GM18907 (cell line): ENCODE results near the gene PARVG.
"Not testable (repeated sequence)": the region's sequence is repeated elsewhere in the genome, so short reads cannot be mapped to it uniquely, and the experiment has no call there.

Experiments
- ATAC-seq: cut with Tn5 transposase; IDR thresholded peaks from one replicate; pipeline ENCODE4 v1.9.1; 2021; ENCODE audit warnings: mild to moderate bottlenecking, moderate library complexity; ENCODE audit not compliant: unreplicated experiment

PARVG gene

DNA sequence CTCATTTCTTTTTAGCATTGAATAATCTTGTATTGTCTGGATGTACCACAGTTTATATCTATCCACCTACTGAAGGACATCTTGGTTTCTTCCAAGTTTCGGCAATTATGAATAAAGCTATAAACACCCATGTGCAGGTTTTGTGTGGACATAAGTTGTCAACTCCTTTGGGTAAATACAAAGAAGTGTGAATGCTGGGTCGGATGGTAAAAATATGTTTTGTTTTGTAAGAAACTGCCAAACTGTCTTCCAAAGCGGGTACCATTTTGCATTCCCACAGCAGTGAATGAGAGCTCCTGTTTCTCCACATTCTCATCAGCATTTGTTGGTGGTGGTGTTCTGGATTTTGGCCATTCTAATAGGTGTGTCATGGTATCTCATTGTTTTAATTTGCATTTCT, 60.4 kb downstream of the PARVG start:
- not testable (repeated sequence) for ATAC-seq

DNA sequence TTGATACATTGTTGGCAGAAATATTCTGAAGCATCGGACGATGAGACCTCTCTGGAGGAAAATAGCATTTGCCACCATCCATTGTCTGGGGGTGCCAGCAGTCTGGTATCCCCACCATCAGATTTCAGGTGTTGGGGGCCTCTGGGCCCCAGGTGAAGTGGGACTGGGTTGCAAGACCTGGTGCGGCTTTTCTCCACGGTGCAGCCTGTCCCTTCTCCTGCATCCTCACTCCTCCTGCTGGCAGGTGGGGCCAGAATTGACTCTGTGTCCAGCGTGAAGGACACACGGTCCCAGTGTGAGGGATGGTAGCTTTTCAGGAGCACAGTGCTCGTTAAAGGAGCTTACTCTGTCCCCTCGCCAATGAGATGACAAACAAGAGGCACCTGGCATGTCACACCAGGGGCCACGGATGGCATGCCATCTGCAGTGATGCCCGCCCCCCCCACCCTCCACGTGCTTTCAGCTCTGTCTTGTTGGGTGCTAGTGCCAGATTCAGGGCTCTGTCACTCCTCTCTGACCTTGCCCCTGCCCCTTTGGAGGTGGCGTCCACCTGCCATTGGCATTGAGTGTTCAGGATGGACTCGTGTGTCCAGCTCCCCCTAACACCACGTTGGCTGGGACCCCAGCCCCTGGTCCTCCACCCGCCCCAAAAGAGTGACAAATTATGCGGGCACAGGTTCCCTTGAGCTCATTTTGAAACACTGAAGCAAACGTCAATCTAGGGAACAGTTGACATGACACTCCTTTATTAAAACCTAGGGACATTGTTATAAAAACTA, 62.4 kb downstream of the PARVG start:
- ATAC-seq, result no peak

- ATAC-seq, result no peak
Observed at GRCh38 chr22:44243761-44244160, 63.0 kb downstream of the PARVG start.

DNA sequence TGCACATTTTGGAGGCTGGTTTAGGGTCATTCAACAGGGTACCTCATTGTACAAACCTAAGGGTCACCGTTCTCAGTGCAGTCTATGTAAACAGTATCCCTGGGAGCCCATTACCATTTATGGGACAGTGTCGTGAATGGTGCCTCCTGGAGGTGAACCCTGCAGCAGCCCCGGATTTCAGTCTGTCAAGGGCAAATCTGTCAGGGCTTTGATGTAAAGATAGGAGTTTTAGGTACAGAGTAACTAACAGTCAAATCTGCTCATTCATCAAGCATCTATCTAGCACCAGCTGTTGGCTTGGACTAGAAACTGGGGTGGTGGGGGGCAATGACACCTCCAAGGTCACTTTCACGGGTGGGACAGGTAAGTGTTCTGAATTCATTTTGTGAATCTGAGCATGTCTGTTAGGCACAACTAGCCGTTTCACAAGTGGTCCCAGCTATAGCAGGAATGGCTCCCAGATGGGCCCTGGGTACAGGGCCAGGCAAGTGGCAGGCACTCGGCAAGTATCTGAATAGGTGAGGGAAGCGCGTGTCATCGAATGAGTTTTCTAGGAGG, 63.6 kb downstream of the PARVG start:
- no peak for ATAC-seq

DNA sequence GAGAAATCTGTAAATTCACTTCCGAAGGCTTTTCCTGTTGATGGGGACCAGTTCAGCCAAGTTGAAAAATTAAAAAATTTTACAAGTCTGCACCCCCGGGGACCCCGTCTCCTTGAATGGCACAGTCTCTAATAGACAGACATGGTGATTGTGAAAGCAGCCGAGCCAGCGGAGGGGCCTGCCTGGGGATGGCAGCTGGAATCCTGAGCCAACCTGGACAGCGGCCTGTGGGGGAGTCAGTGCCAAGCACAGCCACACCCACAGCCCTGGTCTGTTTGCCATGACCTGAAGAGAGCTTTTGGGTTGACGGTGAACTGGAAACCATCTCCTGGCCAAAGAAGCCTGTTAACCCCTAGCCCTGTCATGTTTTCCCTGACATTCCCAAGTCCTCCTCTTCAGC, 64.7 kb downstream of the PARVG start:
- no peak for ATAC-seq

DNA sequence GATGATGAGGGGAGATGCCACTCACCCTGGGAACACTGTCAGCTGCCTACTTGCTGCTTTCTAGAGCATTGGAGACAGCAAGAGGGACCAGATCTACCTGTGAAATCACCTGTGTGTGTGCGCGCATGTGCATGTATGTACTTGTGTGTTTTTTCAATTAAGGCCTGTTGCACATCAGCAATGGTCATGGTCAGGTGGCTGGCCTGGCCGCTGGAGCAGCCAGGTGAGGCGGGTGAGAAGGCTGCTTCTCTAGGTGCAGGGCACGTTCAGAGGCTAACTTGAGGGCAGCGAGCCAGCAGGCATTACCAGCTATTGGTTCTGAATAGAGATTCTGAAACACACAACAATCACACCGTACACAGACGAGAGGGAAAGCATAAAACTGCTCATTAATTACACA, 65.1 kb downstream of the PARVG start:
- ATAC-seq, result no peak

- no peak for ATAC-seq
Observed at GRCh38 chr22:44246615-44247326, 66.0 kb downstream of the PARVG start.

GRCh38 chr22:44247346-44247745, 66.6 kb downstream of the PARVG start:
- ATAC-seq, result no peak

DNA sequence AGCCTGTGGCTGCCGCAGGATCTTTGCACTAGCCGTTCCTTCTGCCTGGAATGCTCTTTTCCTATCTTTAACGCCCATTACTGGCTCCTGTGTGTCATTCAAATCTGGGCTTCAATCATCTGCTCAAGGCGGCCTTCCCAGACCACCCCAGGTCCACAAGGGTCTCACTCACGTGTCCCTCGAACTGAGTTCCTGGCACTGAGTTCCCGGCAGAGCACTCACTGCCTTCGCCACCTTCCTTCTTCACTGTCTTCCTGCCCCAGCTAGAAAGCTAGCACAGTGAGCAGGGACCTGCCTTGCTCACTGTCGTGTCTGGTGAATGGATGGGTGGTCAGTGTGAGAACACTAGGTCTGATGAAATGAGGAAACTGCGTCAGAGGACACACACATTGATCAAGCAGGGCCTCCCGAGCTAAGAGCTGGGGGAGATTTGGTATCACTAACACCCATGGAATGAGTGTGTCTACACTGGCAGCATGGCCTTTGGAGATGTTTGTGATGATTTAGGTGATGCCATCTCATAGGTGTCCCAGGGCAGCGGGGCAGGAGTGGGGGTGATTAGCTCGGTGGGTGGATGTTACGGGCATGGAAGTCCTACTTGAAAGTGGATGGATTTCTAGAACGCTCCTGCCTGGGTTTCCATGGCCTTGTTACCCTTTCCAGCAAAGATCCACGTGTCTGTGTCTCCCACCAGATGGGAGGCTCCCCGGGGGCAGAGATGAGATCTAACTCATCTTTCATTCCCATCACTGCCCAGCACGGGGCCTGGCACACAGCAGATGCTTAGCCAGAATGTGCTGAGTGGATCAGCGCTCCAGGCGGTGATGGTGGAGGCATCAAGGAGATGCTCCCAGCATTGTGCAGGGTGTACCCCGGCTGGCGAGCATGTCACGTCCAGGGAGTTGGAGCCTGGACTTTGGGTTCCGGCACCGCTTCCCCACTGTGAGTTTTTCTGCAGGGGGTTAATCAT, 67.5 kb downstream of the PARVG start:
- ATAC-seq, result no peak

- no peak for ATAC-seq
Observed at GRCh38 chr22:44248926-44249325, 68.2 kb downstream of the PARVG start.

DNA sequence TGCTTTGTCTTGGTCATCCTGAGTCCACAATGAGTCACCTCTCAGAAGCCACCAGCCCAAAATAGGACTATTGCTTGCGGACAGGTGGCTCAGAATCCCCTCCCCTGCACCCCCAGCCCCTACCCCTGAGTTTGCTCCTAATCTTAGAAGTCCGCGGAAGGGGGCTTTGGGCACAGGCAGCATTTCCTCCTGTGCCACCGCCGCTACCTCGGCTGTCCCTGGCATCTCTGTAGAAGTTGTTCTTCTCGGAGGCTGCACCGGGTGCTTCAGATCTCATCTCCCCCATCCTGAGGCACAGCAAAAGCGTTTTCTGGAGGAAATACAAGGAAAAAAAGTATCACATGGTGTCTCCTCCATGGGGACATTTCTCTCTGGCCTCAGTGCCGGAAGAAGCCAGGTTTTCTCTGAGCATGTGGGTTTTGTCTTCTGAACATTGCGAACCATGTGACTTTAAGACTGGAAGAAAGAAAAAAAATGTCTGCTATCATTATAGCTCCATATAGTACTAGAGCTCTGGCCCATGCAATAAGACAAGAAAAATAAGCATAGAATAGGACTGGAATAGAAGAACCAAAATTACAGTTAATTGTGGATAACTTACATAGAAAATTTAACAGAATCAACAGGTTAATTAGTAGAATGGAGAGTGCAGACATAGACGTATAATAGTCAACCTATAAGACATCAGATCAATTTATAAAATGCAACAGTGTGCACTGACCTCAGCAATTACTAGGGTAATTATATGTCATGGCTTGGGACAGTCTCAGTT, 68.8 kb downstream of the PARVG start:
- ATAC-seq, result no peak

- no peak for ATAC-seq
Observed at GRCh38 chr22:44254811-44255210, 74.1 kb downstream of the PARVG start.

GRCh38 chr22:44256085-44256484, 75.4 kb downstream of the PARVG start:
- ATAC-seq, result no peak

DNA sequence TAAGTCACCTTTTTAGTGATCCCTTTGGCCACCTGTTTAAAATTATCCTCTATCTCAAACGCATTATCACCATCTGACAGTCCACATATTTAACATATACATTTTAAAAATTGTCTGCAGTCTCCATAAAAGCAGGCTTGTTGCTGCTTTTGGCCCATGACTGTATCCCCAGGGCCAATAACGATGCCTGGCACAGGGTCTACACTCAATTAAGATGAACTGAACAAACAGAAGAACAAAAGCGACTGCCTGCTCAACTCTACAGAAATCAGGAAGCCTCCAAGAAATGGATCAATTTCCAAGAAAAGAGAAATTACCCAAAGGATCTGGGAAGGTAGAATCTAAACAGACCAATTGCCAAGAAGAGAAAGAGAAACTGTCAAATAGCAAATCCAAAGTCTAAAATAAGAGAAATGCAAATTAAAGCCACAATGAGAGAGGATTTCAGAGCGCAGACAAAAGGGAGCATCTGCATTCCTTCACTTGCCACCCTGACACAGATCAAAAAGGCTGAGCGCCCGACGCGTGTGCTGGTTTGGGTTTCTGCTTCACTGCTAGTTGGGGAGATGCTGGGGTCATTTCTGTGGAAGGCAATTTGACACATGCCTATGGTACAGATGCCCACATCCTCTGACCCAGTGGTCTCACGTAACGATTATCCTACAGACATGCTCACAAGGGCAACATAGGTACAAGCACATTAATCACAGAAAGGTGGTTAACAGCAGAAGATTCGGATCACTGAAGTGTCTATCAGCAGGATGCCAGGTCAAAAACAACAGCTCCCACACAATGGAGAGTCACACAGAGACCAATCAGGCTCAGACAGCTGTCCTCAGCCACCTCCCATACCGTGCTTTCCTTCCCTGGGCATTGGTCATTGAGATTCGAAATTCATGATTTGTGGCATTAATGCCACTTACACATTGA, 76.1 kb downstream of the PARVG start:
- no peak for ATAC-seq
